RPMI7951 (cell line): ENCODE results near the gene FCHSD2. TPM values are rescaled to one million over a fixed set of nuclear protein-coding genes. Genes with fewer than 3 reads are reported as not detected.
A peak's percentile ranks its signal among the peaks of the same experiment; 100 is the strongest.

Source experiments
- DNase-seq: peaks from one replicate; pipeline ENCODE4 v3.0.0-alpha.2; 2012; ENCODE audit warnings: low read depth
- total RNA-seq: library from RNA; depleted of rRNA; stranded (reverse); fragments of >200 nt; shearing (Covaris generic); gene quantifications from 2 replicates; pipeline ENCODE4 v1.2.3, GENCODE V29; 2014

FCHSD2 gene
- total RNA-seq, 1 experiment from 2014 or later = 12.4 TPM

- no peak for DNase-seq
Observed at GRCh38 chr11:72972496-72973128, 169.5 kb downstream of the FCHSD2 start.

GRCh38 chr11:72971192-72971967 is 170.7 kb downstream of the FCHSD2 start:
- no peak for DNase-seq

- DNase-seq = peak; percentile 5
Observed at GRCh38 chr11:72970557-72971118, 171.5 kb downstream of the FCHSD2 start.

DNA sequence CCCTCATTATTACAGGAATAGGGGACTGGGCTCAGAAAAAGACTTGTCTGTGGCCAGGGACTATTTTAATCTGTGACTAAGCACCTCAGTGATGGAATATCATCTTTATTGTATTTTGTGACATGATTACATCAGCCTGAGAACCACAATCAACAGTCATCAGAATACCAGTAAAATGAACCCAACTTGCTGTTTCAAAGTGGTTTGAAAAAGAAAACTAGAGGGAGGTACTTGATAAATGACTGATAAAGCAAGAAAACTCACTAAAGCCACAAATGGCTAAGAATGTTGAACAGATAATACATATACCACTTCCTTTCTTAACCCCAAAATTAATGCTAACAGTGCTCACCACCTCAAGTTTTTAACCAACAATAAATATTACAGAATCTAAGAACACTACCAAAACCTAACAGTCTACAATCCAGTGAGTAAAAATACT is 172.2 kb downstream of the FCHSD2 start:
- peak; percentile 68 for DNase-seq

GRCh38 chr11:72968390-72968789 is 173.7 kb downstream of the FCHSD2 start:
- DNase-seq = no peak

DNA sequence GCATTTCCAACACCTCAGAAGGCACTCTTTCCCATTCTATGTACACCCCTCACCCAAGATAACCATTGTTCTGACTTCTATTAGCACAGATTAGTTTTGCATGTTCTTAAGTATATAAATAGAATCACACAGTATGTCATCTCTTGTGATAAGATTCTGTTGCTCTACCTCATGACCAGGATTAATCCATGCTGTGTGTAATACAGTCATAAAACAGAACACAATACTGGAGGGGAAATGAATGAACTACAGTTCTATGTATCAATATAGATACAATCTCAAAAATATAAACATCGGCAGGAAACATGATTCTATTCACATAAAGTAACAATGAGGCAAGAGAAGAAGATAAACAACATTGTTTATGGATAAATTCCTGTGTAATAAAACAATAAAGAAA is 176.4 kb downstream of the FCHSD2 start:
- no peak for DNase-seq

GRCh38 chr11:72962717-72963116 is 179.4 kb downstream of the FCHSD2 start:
- DNase-seq = no peak

DNA sequence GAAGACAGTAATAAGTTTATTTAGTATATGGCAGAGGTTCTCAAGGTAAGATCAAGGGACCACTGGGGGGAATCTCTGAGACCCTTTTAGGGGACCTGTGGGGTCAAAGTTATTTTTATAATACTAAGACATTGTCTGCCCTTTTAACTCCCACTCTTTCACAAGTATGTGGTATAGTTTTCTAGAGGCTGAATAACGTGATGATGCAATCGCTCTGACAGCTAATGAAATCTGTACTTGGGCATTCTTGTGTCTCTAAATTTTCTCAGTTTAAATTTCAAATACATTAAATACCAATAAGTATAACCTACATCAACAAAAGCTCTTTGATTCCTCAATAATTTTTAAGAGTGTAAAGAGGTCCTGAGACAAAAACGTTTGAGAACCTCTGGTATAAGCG is 180.0 kb downstream of the FCHSD2 start:
- DNase-seq = no peak

DNA sequence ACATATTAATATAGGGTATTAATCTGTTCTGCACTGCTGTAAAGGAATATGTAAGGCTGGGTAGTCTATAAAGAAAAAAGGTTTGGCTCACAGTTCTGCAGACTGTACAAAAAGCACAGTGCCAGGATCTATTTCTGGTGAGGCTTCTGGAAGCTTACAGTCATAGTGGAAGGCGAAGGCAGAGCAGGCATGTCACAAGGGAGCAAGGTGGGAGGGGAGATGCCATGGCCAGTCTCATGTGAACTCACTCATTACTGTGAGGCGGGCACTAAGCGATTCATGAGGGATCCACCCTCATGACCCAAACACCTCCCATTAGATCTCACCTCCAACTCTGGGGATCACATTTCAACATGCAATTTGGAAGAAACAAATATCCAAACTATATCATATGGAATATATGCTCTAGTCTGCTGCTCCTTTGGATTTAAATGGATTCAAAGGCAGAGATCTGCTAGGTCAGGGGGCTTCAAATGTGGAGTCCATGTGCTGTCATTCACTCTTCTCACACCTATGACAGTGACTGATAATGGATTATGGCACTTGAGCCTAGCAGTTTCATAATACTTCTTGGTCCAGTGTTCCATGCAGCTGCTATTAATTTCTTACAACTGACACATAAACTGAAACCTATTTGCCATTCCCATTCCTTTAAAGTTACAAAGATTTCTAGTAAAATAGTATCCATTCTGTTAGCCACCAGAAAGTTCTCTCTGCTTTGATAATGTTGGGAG is 182.0 kb downstream of the FCHSD2 start:
- DNase-seq = no peak

GRCh38 chr11:72958791-72959190 is 183.3 kb downstream of the FCHSD2 start:
- peak; percentile 5 for DNase-seq

DNA sequence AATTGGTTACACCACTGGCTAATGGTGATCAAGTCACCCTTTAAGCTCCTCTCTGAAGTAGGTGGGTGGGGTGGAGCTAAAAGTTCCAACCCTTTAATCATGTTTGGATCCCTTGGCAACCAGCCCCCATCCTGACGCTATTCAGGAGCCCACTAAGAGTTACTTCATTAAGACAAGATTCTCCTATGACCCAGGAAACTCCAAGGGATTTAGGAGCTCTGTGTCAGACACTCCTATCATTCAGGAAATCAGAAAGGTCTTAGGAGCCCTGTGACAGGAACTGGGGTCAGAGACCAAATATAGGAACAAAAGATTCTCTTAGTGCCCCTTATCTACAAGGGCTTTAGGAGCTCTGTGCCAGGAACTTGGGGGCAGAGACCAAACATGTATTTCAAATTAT is 186.7 kb downstream of the FCHSD2 start:
- no peak for DNase-seq

DNA sequence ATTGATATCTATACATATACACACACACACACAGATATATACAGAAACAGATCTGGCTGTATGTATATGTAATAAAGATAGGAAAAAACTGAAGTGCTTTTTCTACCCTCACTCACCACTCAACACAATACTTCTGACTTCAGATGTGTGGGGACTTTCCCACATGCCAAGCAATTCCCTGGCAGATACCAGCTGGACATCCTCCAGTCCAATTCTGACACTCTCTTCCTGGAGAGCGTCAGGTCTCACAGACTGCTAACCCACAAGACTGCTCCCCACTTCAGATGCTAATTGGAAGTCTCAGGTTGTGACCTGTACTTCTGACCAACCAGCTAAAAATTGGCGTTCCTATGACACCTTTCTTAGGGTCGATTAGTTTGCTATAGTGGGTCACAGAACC is 187.3 kb downstream of the FCHSD2 start:
- DNase-seq = no peak

GRCh38 chr11:72953637-72954036 is 188.5 kb downstream of the FCHSD2 start:
- no peak for DNase-seq

GRCh38 chr11:72951888-72952287 is 190.2 kb downstream of the FCHSD2 start:
- no peak for DNase-seq

DNA sequence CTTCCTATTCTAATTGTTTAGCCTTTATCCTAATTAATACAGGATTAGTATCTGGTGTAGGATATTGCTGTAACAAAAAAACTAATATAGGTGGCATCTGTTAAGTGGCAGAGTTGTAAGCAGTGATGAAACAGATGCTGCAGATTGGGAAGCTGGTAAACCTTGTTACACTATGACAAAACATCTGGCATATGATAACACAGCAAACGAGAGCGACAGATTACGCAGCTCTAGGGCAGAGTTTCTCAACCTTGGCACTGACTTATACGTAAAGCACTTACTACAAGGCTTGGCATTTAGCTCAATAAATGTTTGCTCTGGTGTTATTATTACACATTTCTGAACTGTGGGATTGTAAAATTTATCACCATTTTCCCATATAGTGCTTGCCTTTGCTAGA is 190.9 kb downstream of the FCHSD2 start:
- no peak for DNase-seq

DNA sequence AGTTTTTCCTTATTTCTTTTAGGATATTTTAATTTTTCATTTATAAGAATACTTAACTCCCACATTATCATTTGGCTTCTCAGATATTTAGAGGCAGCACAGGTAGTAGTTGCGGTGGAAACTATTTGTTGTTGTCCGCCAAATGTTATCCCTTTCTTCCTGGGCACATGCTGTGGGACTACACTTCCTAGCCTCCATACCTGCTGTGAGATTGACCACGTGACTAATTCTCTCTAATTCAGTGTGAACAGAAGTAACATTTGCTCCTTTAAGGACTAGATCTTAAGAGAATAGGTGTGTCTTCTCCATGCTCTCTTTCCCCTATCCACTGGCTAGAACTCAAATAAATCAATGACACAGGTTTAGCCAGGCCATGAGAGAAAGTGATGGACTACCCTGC is 191.4 kb downstream of the FCHSD2 start:
- DNase-seq = no peak

- DNase-seq = no peak
Observed at GRCh38 chr11:72947229-72947628, 194.9 kb downstream of the FCHSD2 start.

DNA sequence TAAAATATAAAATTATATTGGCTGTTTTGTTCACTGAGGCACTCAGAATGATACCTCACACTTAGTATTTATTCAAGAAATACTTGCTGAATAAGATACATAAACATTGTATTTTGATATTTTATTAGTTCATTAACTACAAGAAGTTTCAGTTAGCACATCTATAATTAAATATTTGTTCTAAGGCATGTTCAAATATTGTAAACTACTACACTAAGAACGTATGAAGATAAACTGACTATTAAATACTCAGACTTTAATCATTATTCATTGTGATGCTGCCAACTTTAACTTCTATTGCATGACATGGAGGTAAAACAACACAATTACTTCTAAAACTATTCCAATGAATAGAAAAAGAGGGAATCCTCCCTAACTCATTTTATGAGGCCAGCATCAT is 198.5 kb downstream of the FCHSD2 start:
- no peak for DNase-seq

GRCh38 chr11:72940417-72940816 is 201.7 kb downstream of the FCHSD2 start:
- no peak for DNase-seq

DNA sequence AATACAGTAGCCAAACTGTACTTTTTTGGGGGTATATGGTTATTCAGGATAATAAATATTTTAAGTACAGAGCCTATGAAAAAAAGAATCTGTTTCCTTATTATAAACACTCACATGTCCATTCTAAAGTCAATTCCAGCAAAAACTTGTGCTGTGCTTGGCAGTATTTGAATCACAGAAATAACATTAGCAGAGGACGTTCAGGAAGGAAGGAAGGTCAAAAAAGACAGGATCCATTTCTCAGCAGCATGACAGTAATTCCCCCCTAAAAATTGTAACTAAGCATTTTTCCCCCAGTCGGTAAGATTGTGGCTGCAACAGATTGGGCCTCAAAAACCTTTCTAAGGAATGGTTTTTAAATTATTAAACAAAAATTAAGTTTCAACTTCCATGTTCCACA is 203.1 kb downstream of the FCHSD2 start:
- DNase-seq = no peak

DNA sequence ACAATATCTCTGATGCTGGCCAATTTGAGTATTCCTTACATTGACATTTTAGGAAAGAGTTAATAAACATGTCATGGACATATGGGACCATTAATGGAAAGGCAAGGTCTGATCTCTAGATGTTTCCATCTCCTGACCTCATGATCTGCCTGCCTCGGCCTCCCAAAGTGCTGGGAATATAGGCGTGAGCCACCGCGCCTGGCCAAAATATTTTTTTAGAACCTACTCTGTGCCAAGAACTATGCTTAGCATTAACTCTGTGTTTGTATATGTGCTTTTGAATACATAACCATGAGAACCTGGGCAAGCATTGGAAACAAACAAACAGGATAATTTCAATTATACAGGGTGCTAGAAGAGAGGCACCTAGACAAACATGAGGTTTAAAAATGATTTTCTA is 204.7 kb downstream of the FCHSD2 start:
- no peak for DNase-seq

DNA sequence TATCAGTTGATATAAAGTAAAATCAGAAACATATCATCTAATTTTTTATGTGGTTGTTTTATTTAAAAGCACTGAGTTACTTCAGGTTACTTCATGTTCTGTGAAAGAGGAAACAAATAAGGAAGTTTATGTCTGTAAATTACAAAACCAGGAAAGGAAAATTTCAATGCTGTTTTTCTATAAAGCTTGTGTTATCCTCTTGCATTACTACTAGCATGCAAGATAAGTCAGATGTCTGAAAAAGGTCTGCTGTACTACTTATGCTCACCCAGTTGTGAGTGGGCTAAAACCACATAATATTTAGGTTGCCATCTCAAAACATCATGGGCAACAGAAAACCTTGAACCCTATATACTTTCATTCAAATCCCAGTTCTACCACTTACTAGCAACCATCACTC is 206.4 kb downstream of the FCHSD2 start:
- DNase-seq = no peak
